Occipital lobe (tissue), 2 donors: ENCODE data around the gene PCDHAC1. TPM values are rescaled to one million over a fixed set of nuclear protein-coding genes. Genes with fewer than 3 reads are reported as not detected.
"Not testable (repeated sequence)": the region's sequence is repeated elsewhere in the genome, so short reads cannot be mapped to it uniquely, and the experiment has no call there.

Experiments
- DNase-seq: peaks from one replicate; lab custom pipeline; 2025; lab: John Stamatoyannopoulos, UW
- total RNA-seq: library from RNA; depleted of rRNA; stranded (reverse); fragments of >200 nt; gene quantifications from one replicate; pipeline ENCODE4 v1.2.3, GENCODE V29; 2014

PCDHAC1 gene, protein sequence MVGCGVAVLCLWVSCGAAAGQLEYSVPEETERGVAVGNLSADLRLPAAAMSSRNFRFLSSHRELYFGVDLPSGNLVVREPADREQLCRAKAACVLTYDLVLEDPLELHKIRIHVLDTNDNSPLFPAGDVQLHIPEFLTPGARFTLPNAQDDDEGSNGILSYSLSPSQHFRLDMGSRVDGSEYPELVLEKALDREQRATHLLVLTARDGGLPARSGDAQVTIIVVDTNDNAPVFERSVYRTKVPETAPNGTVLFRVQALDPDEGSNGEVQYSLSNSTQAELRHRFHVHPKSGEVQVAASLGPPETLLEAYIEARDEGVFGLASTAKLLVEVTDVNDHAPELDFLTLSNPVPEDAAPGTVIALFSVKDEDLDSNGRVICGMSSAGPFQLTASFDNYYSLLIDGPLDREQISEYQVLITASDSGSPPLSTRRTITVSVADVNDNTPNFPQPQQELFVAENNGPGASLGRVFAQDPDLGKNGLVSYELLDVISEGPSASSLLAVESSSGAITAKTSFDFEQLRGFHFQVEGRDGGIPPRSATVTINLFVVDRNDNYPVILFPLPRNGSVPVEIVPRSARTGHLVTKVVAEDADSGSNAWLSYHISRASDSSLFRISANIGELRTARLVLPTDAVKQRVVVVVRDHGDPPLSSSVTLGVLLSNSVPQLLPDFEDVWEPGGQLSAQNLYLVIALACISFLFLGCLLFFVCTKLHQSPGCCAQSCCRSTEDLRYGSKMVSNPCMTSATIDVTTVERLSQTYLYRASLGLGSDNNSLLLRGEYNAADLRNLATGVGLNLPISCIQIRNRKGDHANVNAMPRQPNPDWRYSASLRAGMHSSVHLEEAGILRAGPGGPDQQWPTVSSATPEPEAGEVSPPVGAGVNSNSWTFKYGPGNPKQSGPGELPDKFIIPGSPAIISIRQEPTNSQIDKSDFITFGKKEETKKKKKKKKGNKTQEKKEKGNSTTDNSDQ
- 74.1 TPM for total RNA-seq

- DNase-seq: no peak
Measured at GRCh38 chr5:140925806-140926442, at the start of gene PCDHAC1. Gene PCDHAC1 (plus strand): TSS chr5:140926299. CDS start chr5:140926893, 594 bp downstream.

DNA sequence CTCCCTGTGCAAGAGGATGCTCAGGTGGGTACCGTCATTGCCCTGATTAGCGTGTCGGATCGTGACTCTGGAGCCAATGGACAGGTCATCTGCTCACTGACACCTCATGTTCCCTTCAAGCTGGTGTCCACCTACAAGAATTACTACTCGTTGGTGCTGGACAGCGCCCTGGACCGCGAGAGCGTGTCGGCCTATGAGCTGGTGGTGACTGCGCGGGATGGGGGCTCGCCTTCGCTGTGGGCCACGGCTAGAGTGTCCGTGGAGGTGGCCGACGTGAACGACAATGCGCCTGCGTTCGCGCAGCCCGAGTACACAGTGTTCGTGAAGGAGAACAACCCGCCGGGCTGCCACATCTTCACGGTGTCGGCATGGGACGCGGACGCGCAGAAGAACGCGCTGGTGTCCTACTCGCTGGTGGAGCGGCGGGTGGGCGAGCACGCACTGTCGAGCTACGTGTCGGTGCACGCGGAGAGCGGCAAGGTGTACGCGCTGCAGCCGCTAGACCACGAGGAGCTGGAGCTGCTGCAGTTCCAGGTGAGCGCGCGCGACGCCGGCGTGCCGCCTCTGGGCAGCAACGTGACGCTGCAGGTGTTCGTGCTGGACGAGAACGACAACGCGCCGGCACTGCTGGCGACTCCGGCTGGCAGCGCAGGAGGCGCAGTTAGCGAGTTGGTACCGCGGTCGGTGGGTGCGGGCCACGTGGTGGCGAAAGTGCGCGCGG lies 49.4 kb upstream of the PCDHAC1 start:
- not testable (repeated sequence) for DNase-seq

GRCh38 chr5:140877262-140877581 lies 48.9 kb upstream of the PCDHAC1 start:
- DNase-seq: no peak

DNA sequence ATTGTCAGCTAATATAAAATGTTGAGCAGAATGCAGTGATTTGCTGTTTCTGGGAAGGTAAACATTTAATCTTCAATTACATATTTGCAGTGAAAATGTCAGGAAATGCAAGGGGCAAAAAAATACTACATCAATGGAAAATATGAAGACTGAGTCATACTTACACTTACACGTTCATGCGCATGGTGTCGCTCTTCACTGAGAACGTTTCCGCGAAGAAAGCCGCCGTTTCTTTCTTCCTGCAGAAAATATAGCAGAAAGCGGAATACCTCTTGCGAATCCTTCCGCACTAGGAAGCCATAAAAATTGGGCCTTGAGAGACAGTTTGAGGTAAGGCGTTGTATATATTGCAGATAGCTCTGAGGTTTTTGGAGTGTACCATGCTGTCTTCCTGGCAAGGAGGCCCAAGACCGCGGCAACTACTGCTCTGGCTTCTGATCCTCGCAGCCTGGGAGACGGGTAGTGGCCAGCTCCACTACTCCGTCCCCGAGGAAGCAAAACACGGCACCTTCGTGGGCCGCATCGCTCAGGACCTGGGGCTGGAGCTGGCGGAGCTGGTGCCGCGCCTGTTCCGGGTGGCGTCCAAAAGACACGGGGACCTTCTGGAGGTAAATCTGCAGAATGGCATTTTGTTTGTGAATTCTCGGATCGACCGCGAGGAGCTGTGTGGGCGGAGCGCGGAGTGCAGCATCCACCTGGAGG lies 44.1 kb upstream of the PCDHAC1 start, which contains the start of gene PCDHA13:
Gene PCDHA13 (plus strand): TSS at position 236 of the 702 bp plus-strand sequence. CDS start 145 bp downstream, at position 381.
- no peak for DNase-seq

GRCh38 chr5:140882591-140882899 lies 43.6 kb upstream of the PCDHAC1 start:
- no peak for DNase-seq

DNA sequence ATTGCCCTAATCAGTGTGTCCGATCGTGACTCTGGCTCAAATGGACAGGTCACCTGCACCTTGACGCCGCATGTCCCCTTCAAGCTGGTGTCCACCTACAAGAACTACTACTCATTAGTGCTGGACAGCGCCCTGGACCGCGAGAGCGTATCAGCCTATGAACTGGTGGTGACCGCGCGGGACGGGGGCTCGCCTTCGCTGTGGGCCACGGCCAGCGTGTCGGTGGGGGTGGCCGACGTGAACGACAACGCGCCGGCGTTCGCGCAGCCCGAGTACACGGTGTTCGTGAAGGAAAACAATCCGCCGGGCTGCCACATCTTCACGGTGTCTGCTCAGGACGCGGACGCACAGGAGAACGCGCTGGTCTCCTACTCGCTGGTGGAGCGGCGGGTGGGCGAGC lies 42.7 kb upstream of the PCDHAC1 start:
- no peak for DNase-seq

- no peak for DNase-seq
Measured at GRCh38 chr5:140883927-140884697, 42.0 kb upstream of the PCDHAC1 start.

GRCh38 chr5:140916325-140916724 lies 9.8 kb upstream of the PCDHAC1 start:
- no peak for DNase-seq

GRCh38 chr5:140923601-140924000 lies 2.5 kb upstream of the PCDHAC1 start:
- no peak for DNase-seq

DNA sequence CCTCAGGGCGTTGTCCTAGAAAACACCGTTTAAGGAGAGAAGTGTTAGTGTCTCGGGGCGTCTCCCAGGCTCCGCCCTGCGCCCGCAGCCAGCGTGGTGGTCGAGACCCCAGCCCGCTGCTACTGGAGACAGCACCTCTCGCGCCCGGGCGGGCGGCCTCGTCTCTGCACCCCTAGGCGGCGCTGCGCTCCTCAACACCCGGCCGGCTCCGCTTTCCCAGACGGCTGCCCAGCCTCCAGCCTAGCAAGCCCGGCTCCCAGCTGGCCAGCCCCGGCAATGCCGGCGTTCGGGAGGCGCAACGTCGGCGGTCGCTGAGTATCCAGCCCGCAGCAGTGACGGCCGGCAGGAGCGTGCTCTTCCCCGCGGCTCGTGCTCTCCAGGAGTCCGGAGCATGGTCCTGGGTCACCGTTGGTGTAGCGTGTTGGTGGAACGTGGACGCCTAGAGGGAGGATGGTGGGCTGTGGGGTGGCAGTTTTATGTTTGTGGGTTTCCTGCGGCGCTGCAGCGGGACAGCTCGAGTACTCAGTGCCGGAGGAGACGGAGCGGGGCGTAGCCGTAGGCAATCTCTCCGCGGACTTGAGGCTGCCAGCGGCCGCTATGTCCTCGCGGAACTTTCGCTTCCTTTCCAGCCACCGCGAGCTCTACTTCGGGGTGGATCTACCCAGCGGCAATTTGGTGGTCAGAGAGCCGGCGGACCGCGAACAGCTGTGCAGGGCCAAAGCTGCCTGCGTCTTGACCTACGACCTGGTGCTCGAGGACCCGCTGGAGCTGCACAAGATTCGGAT lies 536 bp downstream of the PCDHAC1 start:
- DNase-seq: peak; percentile 76

DNA sequence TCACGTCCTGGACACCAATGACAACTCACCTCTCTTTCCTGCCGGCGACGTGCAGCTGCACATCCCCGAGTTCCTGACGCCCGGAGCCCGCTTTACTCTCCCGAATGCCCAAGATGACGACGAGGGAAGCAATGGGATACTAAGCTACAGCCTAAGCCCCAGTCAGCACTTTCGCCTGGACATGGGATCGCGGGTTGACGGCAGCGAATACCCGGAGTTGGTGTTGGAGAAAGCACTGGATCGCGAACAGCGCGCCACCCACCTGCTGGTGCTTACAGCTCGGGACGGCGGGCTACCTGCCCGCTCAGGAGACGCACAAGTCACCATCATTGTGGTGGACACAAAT lies 1.1 kb downstream of the PCDHAC1 start:
- no peak for DNase-seq

GRCh38 chr5:140934964-140935606 lies 9.0 kb downstream of the PCDHAC1 start:
- DNase-seq: no peak

- no peak for DNase-seq
Measured at GRCh38 chr5:140946578-140946977, 20.5 kb downstream of the PCDHAC1 start.

- DNase-seq: no peak
Measured at GRCh38 chr5:140951636-140952035, 25.5 kb downstream of the PCDHAC1 start.

- DNase-seq: no peak
Measured at GRCh38 chr5:140953234-140953633, 27.1 kb downstream of the PCDHAC1 start.

GRCh38 chr5:140962190-140962589 lies 36.1 kb downstream of the PCDHAC1 start:
- no peak for DNase-seq

DNA sequence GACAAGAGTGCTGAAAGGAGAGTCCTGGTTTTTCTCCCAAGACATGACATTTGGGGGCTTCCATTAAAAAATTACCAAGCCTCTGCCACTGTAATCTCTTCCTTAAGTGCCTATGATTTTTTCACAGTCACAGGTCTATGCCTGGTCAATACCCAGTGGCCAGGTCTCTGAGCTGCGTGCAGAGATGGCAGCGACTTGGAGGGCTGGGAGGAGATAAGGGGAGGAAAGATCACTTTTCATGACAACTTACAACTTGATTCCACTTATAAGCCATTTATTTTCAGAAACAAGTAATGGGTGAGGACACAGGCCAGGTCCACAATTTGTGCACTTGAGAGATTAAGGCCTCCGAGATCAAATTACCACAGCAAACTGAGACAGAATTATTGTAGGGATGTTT lies 38.3 kb downstream of the PCDHAC1 start:
- no peak for DNase-seq

DNA sequence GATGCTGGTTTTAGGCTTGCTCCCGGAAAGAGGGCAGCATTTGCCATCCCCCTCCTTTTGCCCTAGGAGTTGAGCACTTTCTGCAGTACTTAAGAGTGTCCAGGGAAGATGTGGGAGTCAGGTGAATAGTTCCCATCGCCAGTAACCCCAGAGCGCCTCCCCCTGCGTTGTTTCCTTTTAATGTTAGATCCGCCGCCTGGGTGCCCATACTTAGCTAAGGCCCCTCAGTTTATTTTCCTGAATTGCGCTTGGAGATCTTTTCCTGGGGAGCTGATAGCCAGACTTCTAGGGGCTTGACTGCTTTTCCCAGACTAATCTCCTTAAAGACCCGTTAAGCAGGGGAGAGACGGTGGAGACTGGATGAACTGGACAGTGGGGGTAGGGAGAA lies 39.8 kb downstream of the PCDHAC1 start:
- DNase-seq: no peak
